ENCODE data around the gene TRIP13. TPM values are rescaled to one million over a fixed set of nuclear protein-coding genes. Genes with fewer than 3 reads are reported as not detected.
"Not testable (repeated sequence)": the region's sequence is repeated elsewhere in the genome, so short reads cannot be mapped to it uniquely, and the experiment has no call there.

Gene TRIP13
- total and polyA plus RNA-seq, 9 of the 15 experiments (the other 6 are each of a cell fraction or from before 2014, with no cell fraction given): 24.1 to 116 (median 53.2) TPM

GRCh38 chr5:933951-934350, 41.3 kb downstream of the TRIP13 start:
- H3K27ac ChIP-seq (ENCODE audit: extremely low read depth, low read depth, low read length); H3K4me2 ChIP-seq (ENCODE audit: insufficient read depth, low read length); BruUV-seq (replicated peaks); FAIRE-seq; H3K36me3 ChIP-seq (ENCODE audit: control insufficient read depth, insufficient read depth, low read length); intact Hi-C loops (cut with micrococcal nuclease); H4K20me1 ChIP-seq (replicated peaks; ENCODE audit: control insufficient read depth, insufficient read depth, low read length); POLR2A ChIA-PET; H3K9ac ChIP-seq (ENCODE audit: insufficient read depth in 1 of 2, low read depth in 2 of 2, low read length in 2 of 2); H3K9me3 ChIP-seq (replicated peaks; ENCODE audit: control insufficient read depth, insufficient read depth, low read depth, low read length); H3K4me1 ChIP-seq (replicated peaks in 1 of 2; ENCODE audit: control insufficient read depth in 2 of 2, insufficient read depth in 2 of 2, low read length in 2 of 2); H3K9me1 ChIP-seq (ENCODE audit: control insufficient read depth, insufficient read depth, low read length); H2AFZ ChIP-seq (ENCODE audit: low read depth, low read length); DNase-seq (ENCODE audit: extremely low read depth in 1 of 4, low spot score in 3 of 4); H3K4me3 ChIP-seq; H3K79me2 ChIP-seq (ENCODE audit: control insufficient read depth, insufficient read depth, low read length); ATAC-seq: not testable (repeated sequence)
- CTCF ChIA-PET (ENCODE audit: low intra/inter-chr PET ratio): interaction anchor here (1.3 kb wide), 1 partner anchor 81 kb away, joined by 3 read pairs; no protein-coding TSS in a partner anchor
- H3K27me3 ChIP-seq (ENCODE audit: control insufficient read depth in 2 of 2, insufficient read depth in 2 of 2, low read length in 2 of 2): peaks cover 19 to 42% of the 10 kb centered on the region in 2 experiments
- in situ Hi-C loops (cut with MboI): loop anchor here (25.0 kb wide), 1 partner anchor 703 kb away; no protein-coding TSS in a partner anchor

- H3K79me2 ChIP-seq (ENCODE audit: control insufficient read depth, insufficient read depth, low read length); H3K27ac ChIP-seq (ENCODE audit: extremely low read depth, low read depth, low read length); FAIRE-seq; H3K4me2 ChIP-seq (ENCODE audit: insufficient read depth, low read length); H3K36me3 ChIP-seq (ENCODE audit: control insufficient read depth, insufficient read depth, low read length); BruUV-seq (replicated peaks); H2AFZ ChIP-seq (ENCODE audit: low read depth, low read length); H3K9ac ChIP-seq (ENCODE audit: insufficient read depth in 1 of 2, low read depth in 2 of 2, low read length in 2 of 2); intact Hi-C loops (cut with micrococcal nuclease); H3K4me3 ChIP-seq; DNase-seq (ENCODE audit: extremely low read depth in 1 of 4, low spot score in 3 of 4); H3K9me3 ChIP-seq (replicated peaks; ENCODE audit: control insufficient read depth, insufficient read depth, low read depth, low read length); H4K20me1 ChIP-seq (replicated peaks; ENCODE audit: control insufficient read depth, insufficient read depth, low read length); ATAC-seq; POLR2A ChIA-PET; H3K4me1 ChIP-seq (replicated peaks in 1 of 2; ENCODE audit: control insufficient read depth in 2 of 2, insufficient read depth in 2 of 2, low read length in 2 of 2); H3K9me1 ChIP-seq (ENCODE audit: control insufficient read depth, insufficient read depth, low read length): not testable (repeated sequence)
- 6% methylated on average over 3 of the region's 3 CpGs for WGBS (ENCODE audit: insufficient coverage, low coverage, missing lambda C conversion rate)
- in situ Hi-C loops (cut with MboI): loop anchor here (25.0 kb wide), 1 partner anchor 703 kb away; no protein-coding TSS in a partner anchor
- CTCF ChIA-PET (ENCODE audit: low intra/inter-chr PET ratio): interaction anchor here (1.3 kb wide), 1 partner anchor 81 kb away, joined by 3 read pairs; no protein-coding TSS in a partner anchor
- H3K27me3 ChIP-seq (ENCODE audit: control insufficient read depth in 2 of 2, insufficient read depth in 2 of 2, low read length in 2 of 2): peaks cover 20 to 46% of the 10 kb centered on the region in 2 experiments
- TF ChIP-seq RAD21 (CRISPR knock-in tag; conservative IDR thresholded peaks at IDR 0.05 in 1 of 2, IDR thresholded peaks at IDR 0.05 in 1 of 2) (peak; percentile 14 to 60; a peak in 3 of 4 replicates), CTCF (IDR thresholded peaks at IDR 0.05 in 2 of 3, conservative IDR thresholded peaks at IDR 0.05 in 1 of 3; ENCODE audit: insufficient read depth in 2 of 3, low read depth in 1 of 3, low read length in 3 of 3) (peak in 1 of 3 experiments; percentile 30; a peak in 2 of 6 replicates)
These were observed 41.8 kb downstream of the TRIP13 start for GRCh38 chr5:934381-934967.

Data from K562 (cell line).